H1 (cell line): Measurements from ENCODE around the gene PDS5A. TPM values are rescaled to one million over a fixed set of nuclear protein-coding genes. Genes with fewer than 3 reads are reported as not detected.

Experiments
- CTCF ChIA-PET: fragments of 300-600 bp; sonication (Branson Sonifier 250); formaldehyde crosslinking; loops from one replicate; lab custom pipeline; 2021; ENCODE audit not compliant: partially characterized antibody; lab: Charles Lee
- POLR2A ChIA-PET: fragments of 300-600 bp; sonication (Branson Sonifier 250); formaldehyde crosslinking; loops from one replicate; lab custom pipeline; 2021; ENCODE audit warnings: inconsistent platforms; ENCODE audit not compliant: partially characterized antibody; lab: Charles Lee
- DNase-seq, 2 experiments: peaks; one replicate each; pipeline versions ENCODE4 v3.0.0 to v3.0.0-alpha.2; 2010 to 2022; ENCODE audit warnings: low spot score in 2 of 2, low read depth in 1 of 2, mixed read lengths in 1 of 2
- FAIRE-seq: peaks from 2 replicates; lab custom pipeline; 2011; peaks lifted over from hg19 to GRCh38; lab: Jason Lieb, UNC
- H2AFZ ChIP-seq: 2 replicates; pipeline ENCODE4 v1.8.1; 2012; ENCODE audit warnings: low read length, inconsistent platforms
- H2AK5ac ChIP-seq: 2 replicates; pipeline ENCODE4 v1.6.1; 2013; ENCODE audit warnings: low read depth, low read length
- H2BK120ac ChIP-seq: replicated peaks from 2 replicates; pipeline ENCODE3; 2013; ENCODE audit warnings: low read depth, low read length, inconsistent platforms
- H2BK12ac ChIP-seq: 2 replicates; pipeline ENCODE4 v1.6.1; 2013; ENCODE audit warnings: low read depth, low read length
- H2BK15ac ChIP-seq: 2 replicates; pipeline ENCODE4 v1.6.1; 2013; ENCODE audit warnings: low read length
- H2BK20ac ChIP-seq: 2 replicates; pipeline ENCODE4 v1.6.1; 2013; ENCODE audit warnings: low read length
- H2BK5ac ChIP-seq: 2 replicates; pipeline ENCODE4 v1.6.1; 2013; ENCODE audit warnings: low read depth, low read length
- H3K14ac ChIP-seq: 2 replicates; pipeline ENCODE4 v1.6.1; 2013; ENCODE audit warnings: inconsistent platforms; ENCODE audit not compliant: insufficient read length
- H3K18ac ChIP-seq: 2 replicates; pipeline ENCODE4 v1.6.1; 2013; ENCODE audit warnings: low read length; ENCODE audit errors: extremely low read depth
- H3K23ac ChIP-seq: 2 replicates; pipeline ENCODE4 v1.6.1; 2013; ENCODE audit warnings: inconsistent platforms; ENCODE audit not compliant: insufficient read length
- H3K23me2 ChIP-seq: 2 replicates; pipeline ENCODE4 v1.6.1; 2013; ENCODE audit warnings: low read depth, low read length
- H3K27ac ChIP-seq: 2 replicates; pipeline ENCODE4 v1.6.1; 2011; ENCODE audit warnings: low read depth, low read length, inconsistent platforms
- H3K27me3 ChIP-seq, 4 experiments: replicated peaks in 1 of 4; 1 replicate in 1 of 4; 2 replicates in 3 of 4; pipeline versions ENCODE4 v1.6.1 to v1.8.1; 2011 to 2013; ENCODE audit warnings: low read length in 3 of 4, mild to moderate bottlenecking in 3 of 4, inconsistent platforms in 2 of 4, mixed read lengths in 2 of 4, moderate library complexity in 1 of 4; ENCODE audit not compliant: control insufficient read depth in 3 of 4, insufficient read depth in 3 of 4; ENCODE audit errors: extremely low read depth in 1 of 4
- H3K36me3 ChIP-seq, 4 experiments: 2 replicates each; pipeline versions ENCODE4 v1.6.1 to v1.8.1; 2011 to 2013; ENCODE audit warnings: mild to moderate bottlenecking in 4 of 4, low read length in 3 of 4, moderate library complexity in 2 of 4, control low read depth in 1 of 4, inconsistent platforms in 1 of 4; ENCODE audit not compliant: insufficient read depth in 4 of 4, control insufficient read depth in 2 of 4
- H3K4ac ChIP-seq: replicated peaks from 2 replicates; pipeline ENCODE3; 2013; ENCODE audit warnings: low read length, low read depth, mixed read lengths, inconsistent platforms; ENCODE audit not compliant: insufficient read length
- H3K4me1 ChIP-seq, 4 experiments: replicated peaks in 1 of 4; 1 replicate in 1 of 4; 2 replicates in 3 of 4; pipeline versions ENCODE4 v1.6.1 to v1.8.1; 2011 to 2013; ENCODE audit warnings: low read length in 3 of 4, inconsistent platforms in 2 of 4, mixed read lengths in 1 of 4; ENCODE audit not compliant: insufficient read depth in 4 of 4, control insufficient read depth in 3 of 4
- H3K4me2 ChIP-seq, 2 experiments: 2 replicates each; pipeline versions ENCODE4 v1.6.1 to v1.8.1; 2011 to 2013; ENCODE audit warnings: low read depth in 2 of 2, low read length in 2 of 2, control low read depth in 1 of 2, inconsistent platforms in 1 of 2, mild to moderate bottlenecking in 1 of 2; ENCODE audit not compliant: insufficient read depth in 1 of 2
- H3K4me3 ChIP-seq, 4 experiments: fragments of 200-600, 300-600 bp in 1 of 4; sonication (generic), shearing (Covaris generic), sonication (Bioruptor Twin) in 1 of 4; 2 replicates each; pipeline versions ENCODE4 v1.5.1 to v1.8.1; 2011 to 2016; ENCODE audit warnings: low read length in 4 of 4, low read depth in 3 of 4, control low read depth in 2 of 4, inconsistent platforms in 2 of 4, mild to moderate bottlenecking in 2 of 4, mixed read lengths in 1 of 4, moderate library complexity in 1 of 4; ENCODE audit not compliant: insufficient read depth in 2 of 4; ENCODE audit errors: extremely low read depth in 1 of 4
- H3K56ac ChIP-seq: replicated peaks from 2 replicates; pipeline ENCODE3; 2013; ENCODE audit warnings: low read depth, mild to moderate bottlenecking, mixed read lengths, low read length, inconsistent platforms; ENCODE audit not compliant: insufficient read length
- H3K79me1 ChIP-seq: 2 replicates; pipeline ENCODE4 v1.6.1; 2013; ENCODE audit warnings: low read depth, low read length, control low read depth
- H3K79me2 ChIP-seq, 2 experiments: 2 replicates each; pipeline versions ENCODE4 v1.6.1 to v1.8.1; 2012 to 2013; ENCODE audit warnings: low read length in 2 of 2, mild to moderate bottlenecking in 2 of 2, inconsistent platforms in 1 of 2; ENCODE audit not compliant: insufficient read depth in 2 of 2, control insufficient read depth in 1 of 2
- H3K9ac ChIP-seq, 4 experiments: replicated peaks in 1 of 4; 1 replicate in 1 of 4; 2 replicates in 3 of 4; pipeline versions ENCODE4 v1.6.1 to v1.8.1; 2011 to 2013; ENCODE audit warnings: low read depth in 3 of 4, low read length in 3 of 4, control low read depth in 2 of 4, mild to moderate bottlenecking in 2 of 4, moderate library complexity in 2 of 4, inconsistent platforms in 1 of 4; ENCODE audit errors: extremely low read depth in 1 of 4
- H3K9me3 ChIP-seq, 2 experiments: 2 replicates each; pipeline versions ENCODE4 v1.6.1 to v1.8.1; 2012 to 2013; ENCODE audit warnings: mild to moderate bottlenecking in 2 of 2, moderate library complexity in 2 of 2, control low read depth in 1 of 2, inconsistent platforms in 1 of 2, low read depth in 1 of 2, low read length in 1 of 2, mixed read lengths in 1 of 2; ENCODE audit not compliant: insufficient read depth in 2 of 2
- H4K20me1 ChIP-seq, 2 experiments: replicated peaks in 1 of 2; 2 replicates each; pipeline versions ENCODE3 to v1.8.1; 2011 to 2013; ENCODE audit warnings: inconsistent platforms in 2 of 2, low read length in 2 of 2, mild to moderate bottlenecking in 1 of 2; ENCODE audit not compliant: insufficient read depth in 2 of 2, control insufficient read depth in 1 of 2
- H4K5ac ChIP-seq: 2 replicates; pipeline ENCODE4 v1.6.1; 2013; ENCODE audit warnings: low read length, low read depth, mixed read lengths, inconsistent platforms; ENCODE audit not compliant: insufficient read length
- H4K8ac ChIP-seq: 2 replicates; pipeline ENCODE4 v1.8.0; 2013; ENCODE audit warnings: mild to moderate bottlenecking, moderate library complexity, low read length, inconsistent platforms; ENCODE audit not compliant: insufficient read depth; ENCODE audit errors: extremely low read depth
- H4K91ac ChIP-seq: replicated peaks from 2 replicates; pipeline ENCODE3; 2013; ENCODE audit warnings: low read length, mixed read lengths, inconsistent platforms; ENCODE audit not compliant: insufficient read length
- ASH2L ChIP-seq: fragments of 200-600, 300-600 bp; sonication (generic); IDR thresholded peaks from one replicate; pipeline ENCODE4 v1.7.1; 2017; ENCODE audit warnings: low read length
- ATF2 ChIP-seq: IDR thresholded peaks from 2 replicates; pipeline ENCODE4 v1.6.1; 2012; ENCODE audit warnings: low read length, inconsistent platforms
- BCL11A ChIP-seq, 2 experiments: IDR thresholded peaks; one replicate each; pipeline ENCODE4 v1.6.1; 2011; ENCODE audit warnings: low read depth in 2 of 2, low read length in 2 of 2, mild to moderate bottlenecking in 2 of 2
- E2F6 ChIP-seq: IDR thresholded peaks from 2 replicates; pipeline ENCODE4 v1.6.1; 2012; ENCODE audit warnings: inconsistent platforms
- EZH2 ChIP-seq: fragments of 200-600 bp; sonication (generic); IDR thresholded peaks from 2 replicates; pipeline ENCODE4 v1.7.1; 2012; ENCODE audit warnings: low read depth, mild to moderate bottlenecking, moderate library complexity, low read length, inconsistent platforms; ENCODE audit not compliant: severe bottlenecking
- FOSL1 ChIP-seq: IDR thresholded peaks from 2 replicates; pipeline ENCODE4 v1.6.1; 2011; ENCODE audit warnings: mild to moderate bottlenecking, low read depth, low read length, moderate library complexity; ENCODE audit not compliant: insufficient read depth
- POLR2AphosphoS5 ChIP-seq: IDR thresholded peaks from 2 replicates; pipeline ENCODE4 v1.6.1; 2011; ENCODE audit warnings: low read depth, low read length
- POU5F1 ChIP-seq: IDR thresholded peaks from 2 replicates; pipeline ENCODE4 v1.6.1; 2011; ENCODE audit warnings: low read depth, mild to moderate bottlenecking, low read length, moderate library complexity
- SIX5 ChIP-seq: IDR thresholded peaks from 2 replicates; pipeline ENCODE4 v1.6.1; 2011; ENCODE audit warnings: mild to moderate bottlenecking, low read depth, low read length
- SP1 ChIP-seq: IDR thresholded peaks from 2 replicates; pipeline ENCODE4 v1.6.1; 2011; ENCODE audit warnings: low read depth, low read length
- TBP ChIP-seq: IDR thresholded peaks from 2 replicates; pipeline ENCODE4 v1.6.1; 2011; ENCODE audit warnings: low read depth, low read length, improper control_type of control experiment
- TCF12 ChIP-seq: IDR thresholded peaks from 2 replicates; pipeline ENCODE4 v1.6.1; 2011; ENCODE audit warnings: low read depth, mild to moderate bottlenecking, low read length
- ZNF274 ChIP-seq: IDR thresholded peaks from 2 replicates; pipeline ENCODE4 v1.7.0; 2012; ENCODE audit warnings: low read length, borderline replicate concordance; ENCODE audit errors: extremely low read depth
- WGBS, 2 experiments: shearing (Covaris generic) in 1 of 2; methylation state at CpG; one replicate each; pipeline versions ENCODE4 v1.1.6 to v1.1.7; 2013 to 2015; ENCODE audit warnings: low lambda C conversion rate in 2 of 2, mixed read lengths in 2 of 2, inconsistent platforms in 1 of 2, low coverage in 1 of 2, missing lambda C conversion rate in 1 of 2; ENCODE audit not compliant: insufficient replicate concordance in 2 of 2, insufficient coverage in 1 of 2, insufficient read length in 1 of 2; ENCODE audit errors: extremely low coverage in 1 of 2, missing lambda C conversion rate in 1 of 2; 5-methylcytosine and 5-hydroxymethylcytosine counted together
- polyA plus RNA-seq, 7 experiments: library from polyadenylated mRNA; depleted of rRNA in 3 of 7; stranded (reverse) in 5 of 7; unstranded in 2 of 7; fragments of >200 nt in 5 of 7; fragments of 200-250 nt in 2 of 7; gene quantifications; 1 replicate in 5 of 7; 2 replicates in 1 of 7; 4 replicates in 1 of 7; pipeline versions ENCODE4 v1.2.1 to v1.2.3, GENCODE V29; 2011 to 2013; ENCODE audit warnings: missing spikeins in 2 of 7, mixed read lengths in 2 of 7
- total RNA-seq: library from RNA; stranded (reverse); fragmentation: NEBNext Ultra II Directional; extraction: Animal tissue kit (Norgen Biotek cat#: 25700); gene quantifications from 2 replicates; pipeline ENCODE4 v1.2.1, GENCODE V29; 2021

PDS5A gene
- total and polyA plus RNA-seq, 2 of the 8 experiments (the other 6 are each of a cell fraction or from before 2014, with no cell fraction given), result 15.5 to 76.6 TPM

- no peak overlapping the region for H2BK20ac ChIP-seq
- TF ChIP-seq ZNF274 (no peak), TCF12 (no peak), POLR2AphosphoS5 (no peak), ASH2L (no peak), SIX5 (no peak), SP1 (no peak), TBP (no peak), E2F6 (no peak), EZH2 (no peak), BCL11A (IDR thresholded peaks at IDR 0.05; ENCODE audit: low read depth in 2 of 2, low read length in 2 of 2) (no peak), ATF2 (no peak), FOSL1 (no peak), POU5F1 (no peak)
Observed at GRCh38 chr4:40020221-40020620, 42.5 kb upstream of the PDS5A start.

More at GRCh38 chr4:40020221-40020620, 42.5 kb upstream of the PDS5A start:
- H3K14ac ChIP-seq, result no peak overlapping the region
- no peaks in the 10 kb centered on the region for H3K23me2 ChIP-seq
- no peak overlapping the region for H2BK12ac ChIP-seq
- H4K5ac ChIP-seq, result no peak overlapping the region
- no peak overlapping the region for H3K9ac ChIP-seq
- no peak overlapping the region for H2AFZ ChIP-seq
- no peak overlapping the region for H3K56ac ChIP-seq
- H3K9me3 ChIP-seq, result no peaks in the 10 kb centered on the region
- no peak overlapping the region for H2BK15ac ChIP-seq
- WGBS, 2 experiments, result 83% methylated on average over 10 of the region's 15 CpGs; no CpG with 5 or more reads in 1 of the 2 experiments
- no peaks in the 10 kb centered on the region for H4K20me1 ChIP-seq
- CTCF ChIA-PET, result interaction anchor here (0.7 kb wide), 1 partner anchor 14 kb away, joined by 5 read pairs; no protein-coding TSS in a partner anchor
- no peaks in the 10 kb centered on the region for H3K36me3 ChIP-seq
- H3K23ac ChIP-seq, result no peak overlapping the region
- no peak overlapping the region for H3K4me3 ChIP-seq
- no peak overlapping the region for H2AK5ac ChIP-seq
- H3K27ac ChIP-seq, result no peak overlapping the region
- no peak for DNase-seq
- no peak overlapping the region for H4K91ac ChIP-seq
- H3K4ac ChIP-seq, result no peak overlapping the region
- no peak overlapping the region for H3K4me2 ChIP-seq
- no peaks in the 10 kb centered on the region for H3K79me1 ChIP-seq
- no peaks in the 10 kb centered on the region for H3K79me2 ChIP-seq
- H3K27me3 ChIP-seq, result no peaks in the 10 kb centered on the region
- no peak overlapping the region for H2BK5ac ChIP-seq
- no peak overlapping the region for H4K8ac ChIP-seq
- POLR2A ChIA-PET, result no interaction called here
- H3K18ac ChIP-seq, result no peak overlapping the region
- FAIRE-seq, result no peak
- no peak overlapping the region for H2BK120ac ChIP-seq
- no peaks in the 10 kb centered on the region for H3K4me1 ChIP-seq
